ENCODE measurements around the gene DNAAF1.

- TF ChIP-seq CTCF (IDR thresholded peaks at IDR 0.05) (no peak), POLR2A (IDR thresholded peaks at IDR 0.05) (no peak)
Measured at GRCh38 chr16:84153660-84154214, 8.6 kb downstream of the DNAAF1 start.
